VCaP (cell line): ENCODE measurements around the gene WWOX.
"Not testable (repeated sequence)": the region's sequence is repeated elsewhere in the genome, so short reads cannot be mapped to it uniquely, and the experiment has no call there.

Source experiments
- H3K27ac ChIP-seq: fragments of 450-650 bp; 2 replicates; pipeline ENCODE4 v1.5.1; 2017
- CTCF ChIP-seq: fragments of 450-650 bp; conservative IDR thresholded peaks from 2 replicates; pipeline ENCODE4 v1.5.1; 2017; ENCODE audit warnings: mild to moderate bottlenecking, moderate library complexity

Gene WWOX

GRCh38 chr16:78596996-78597422 lies 497.6 kb downstream of the WWOX start:
- no peak for TF ChIP-seq CTCF
- no peak overlapping the region for H3K27ac ChIP-seq

GRCh38 chr16:78597809-78598570 lies 498.5 kb downstream of the WWOX start:
- TF ChIP-seq CTCF, result no peak
- no peak overlapping the region for H3K27ac ChIP-seq

GRCh38 chr16:78599271-78599670 lies 499.8 kb downstream of the WWOX start:
- H3K27ac ChIP-seq, result no peak overlapping the region
- TF ChIP-seq CTCF, result no peak

GRCh38 chr16:78604423-78605062 lies 505.1 kb downstream of the WWOX start:
- H3K27ac ChIP-seq, result not testable (repeated sequence)

- no peak for TF ChIP-seq CTCF
- H3K27ac ChIP-seq, result no peak overlapping the region
Measured at GRCh38 chr16:78605548-78606101, 506.2 kb downstream of the WWOX start.

- no peak for TF ChIP-seq CTCF
- H3K27ac ChIP-seq, result no peak overlapping the region
Measured at GRCh38 chr16:78606545-78606944, 507.1 kb downstream of the WWOX start.

- no peak overlapping the region for H3K27ac ChIP-seq
- no peak for TF ChIP-seq CTCF
Measured at GRCh38 chr16:78607022-78607421, 507.6 kb downstream of the WWOX start.

- no peak overlapping the region for H3K27ac ChIP-seq
- no peak for TF ChIP-seq CTCF
Measured at GRCh38 chr16:78607465-78607864, 508.0 kb downstream of the WWOX start.
